IMR-90 (cell line): Measurements from ENCODE around the gene FANCD2. TPM values are rescaled to one million over a fixed set of nuclear protein-coding genes. Genes with fewer than 3 reads are reported as not detected.

ENCODE experiments used
- ATAC-seq: fragments of 200-7000 bp; cut with Tn5 transposase; 2 replicates; pipeline ENCODE4 v1.9.1; 2020; ENCODE audit warnings: low read depth, mild to moderate bottlenecking, moderate library complexity
- BruUV-seq: library from RNA; stranded (reverse); fragments of 400-500 nt; replicated peaks from 2 replicates; lab custom pipeline; 2021; lab: Mats Ljungman, UMichigan
- CTCF ChIA-PET: fragments of 300-600 bp; formaldehyde crosslinking; extraction: SDS; loops from one replicate; lab custom pipeline; 2021; ENCODE audit warnings: antibody characterized with exemption; lab: Yijun Ruan, JAX
- POLR2A ChIA-PET: fragments of 300-600 bp; sonication (Branson Sonifier 250); formaldehyde crosslinking; loops from one replicate; lab custom pipeline; 2022; ENCODE audit warnings: antibody characterized with exemption; ENCODE audit not compliant: unreplicated experiment; lab: Charles Lee
- DNase-seq: peaks from one replicate; pipeline ENCODE4 v3.0.0; 2013
- H2AFZ ChIP-seq: replicated peaks from 2 replicates; pipeline ENCODE3; 2013; ENCODE audit warnings: low read length, mild to moderate bottlenecking; ENCODE audit not compliant: poor library complexity
- H2AK5ac ChIP-seq: 2 replicates; pipeline ENCODE4 v1.6.1; 2013; ENCODE audit warnings: low read depth, low read length, inconsistent platforms
- H2AK9ac ChIP-seq: replicated peaks from 2 replicates; pipeline ENCODE3; 2013; ENCODE audit warnings: mild to moderate bottlenecking, low read depth, low read length, moderate library complexity; ENCODE audit not compliant: poor library complexity
- H2BK120ac ChIP-seq: 2 replicates; pipeline ENCODE4 v1.6.1; 2013; ENCODE audit warnings: low read depth, low read length, inconsistent platforms
- H2BK15ac ChIP-seq: 3 replicates; pipeline ENCODE4 v1.6.1; 2013; ENCODE audit warnings: low read depth, low read length, inconsistent platforms
- H2BK20ac ChIP-seq: 2 replicates; pipeline ENCODE4 v1.6.1; 2013; ENCODE audit warnings: low read depth, mild to moderate bottlenecking, inconsistent platforms, low read length, moderate library complexity
- H2BK5ac ChIP-seq: 2 replicates; pipeline ENCODE4 v1.6.1; 2013; ENCODE audit warnings: mild to moderate bottlenecking, low read depth, low read length, inconsistent platforms; ENCODE audit not compliant: poor library complexity, severe bottlenecking
- H3K14ac ChIP-seq: replicated peaks from 2 replicates; pipeline ENCODE4 v1.6.1; 2013; ENCODE audit warnings: low read depth, low read length, inconsistent platforms
- H3K18ac ChIP-seq: 2 replicates; pipeline ENCODE4 v1.6.1; 2013; ENCODE audit warnings: low read depth, low read length, control low read depth
- H3K23ac ChIP-seq: 2 replicates; pipeline ENCODE4 v1.6.1; 2013; ENCODE audit warnings: low read depth, low read length, inconsistent platforms
- H3K27ac ChIP-seq: 2 replicates; pipeline ENCODE4 v1.5.1; 2013; ENCODE audit warnings: mild to moderate bottlenecking, control low read depth, low read length; ENCODE audit not compliant: insufficient read depth
- H3K27me3 ChIP-seq: 2 replicates; pipeline ENCODE4 v1.6.1; 2013; ENCODE audit warnings: low read length; ENCODE audit not compliant: control insufficient read depth, insufficient read depth
- H3K36me3 ChIP-seq: 2 replicates; pipeline ENCODE4 v1.6.1; 2013; ENCODE audit warnings: low read length, mixed read lengths; ENCODE audit not compliant: control insufficient read depth, insufficient read depth
- H3K4ac ChIP-seq: 2 replicates; pipeline ENCODE4 v1.6.1; 2013; ENCODE audit warnings: low read depth, low read length, inconsistent platforms
- H3K4me1 ChIP-seq: 2 replicates; pipeline ENCODE4 v1.6.1; 2013; ENCODE audit warnings: low read length, mixed read lengths; ENCODE audit not compliant: control insufficient read depth, insufficient read depth
- H3K4me2 ChIP-seq: 2 replicates; pipeline ENCODE4 v1.6.1; 2013; ENCODE audit warnings: low read depth, mild to moderate bottlenecking, control low read depth, low read length, moderate library complexity
- H3K4me3 ChIP-seq: 2 replicates; pipeline ENCODE4 v1.5.1; 2013; ENCODE audit warnings: low read depth, mild to moderate bottlenecking, control low read depth, low read length, moderate library complexity; ENCODE audit not compliant: insufficient read depth
- H3K56ac ChIP-seq: 2 replicates; pipeline ENCODE4 v1.6.1; 2013; ENCODE audit warnings: low read length, inconsistent platforms; ENCODE audit not compliant: insufficient read depth; ENCODE audit errors: extremely low read depth
- H3K79me1 ChIP-seq, 2 experiments: 2 replicates each; pipeline ENCODE4 v1.6.1; 2013; ENCODE audit warnings: low read length in 2 of 2, inconsistent platforms in 1 of 2, low read depth in 1 of 2
- H3K9ac ChIP-seq: 2 replicates; pipeline ENCODE4 v1.6.1; 2013; ENCODE audit warnings: low read depth, low read length, control low read depth
- H3K9me1 ChIP-seq: 2 replicates; pipeline ENCODE4 v1.6.1; 2013; ENCODE audit warnings: low read length, inconsistent platforms; ENCODE audit not compliant: insufficient read depth
- H3K9me3 ChIP-seq: 2 replicates; pipeline ENCODE4 v1.6.1; 2013; ENCODE audit warnings: low read length; ENCODE audit not compliant: control insufficient read depth, insufficient read depth
- H4K20me1 ChIP-seq: 2 replicates; pipeline ENCODE4 v1.6.1; 2013; ENCODE audit warnings: low read length, inconsistent platforms; ENCODE audit not compliant: insufficient read depth
- H4K5ac ChIP-seq: 2 replicates; pipeline ENCODE4 v1.6.1; 2013; ENCODE audit warnings: mild to moderate bottlenecking, low read depth, low read length, control low read depth
- H4K8ac ChIP-seq, 2 experiments: 2 replicates each; pipeline ENCODE4 v1.6.1; 2013; ENCODE audit warnings: low read depth in 2 of 2, low read length in 2 of 2, control low read depth in 1 of 2, inconsistent platforms in 1 of 2
- H4K91ac ChIP-seq: 2 replicates; pipeline ENCODE4 v1.6.1; 2013; ENCODE audit warnings: low read depth, low read length, inconsistent platforms; ENCODE audit not compliant: insufficient read depth
- BHLHE40 ChIP-seq: fragments of 150-350 bp; IDR thresholded peaks from 2 replicates; pipeline ENCODE4 v1.6.1; 2016; ENCODE audit warnings: mild to moderate bottlenecking, low read depth, low read length
- CEBPB ChIP-seq: IDR thresholded peaks from 2 replicates; pipeline ENCODE4 v1.6.1; 2012; ENCODE audit warnings: low read depth, low read length, improper control_type of control experiment
- CHD1 ChIP-seq: IDR thresholded peaks from 2 replicates; pipeline ENCODE4 v1.6.1; 2012; ENCODE audit warnings: low read depth, low read length, improper control_type of control experiment
- CTCF ChIP-seq: conservative IDR thresholded peaks from 2 replicates; pipeline ENCODE4 v1.5.1; 2012; ENCODE audit warnings: mild to moderate bottlenecking, low read depth, low read length, improper control_type of control experiment
- ELK1 ChIP-seq: fragments of 150-350 bp; IDR thresholded peaks from 2 replicates; pipeline ENCODE4 v1.6.1; 2016; ENCODE audit warnings: low read depth, mild to moderate bottlenecking, low read length, moderate library complexity, borderline replicate concordance
- FOS ChIP-seq: fragments of 150-350 bp; IDR thresholded peaks from 2 replicates; pipeline ENCODE4 v1.6.1; 2016; ENCODE audit warnings: low read depth, low read length
- MAFK ChIP-seq: IDR thresholded peaks from 2 replicates; pipeline ENCODE4 v1.6.1; 2012; ENCODE audit warnings: low read depth, low read length, improper control_type of control experiment
- MAZ ChIP-seq: IDR thresholded peaks from 2 replicates; pipeline ENCODE4 v1.6.1; 2012; ENCODE audit warnings: low read depth, mild to moderate bottlenecking, low read length, improper control_type of control experiment, moderate library complexity, borderline replicate concordance
- MXI1 ChIP-seq: IDR thresholded peaks from 2 replicates; pipeline ENCODE4 v1.6.1; 2012; ENCODE audit warnings: low read depth, mild to moderate bottlenecking, low read length, moderate library complexity, borderline replicate concordance
- NFE2L2 ChIP-seq: fragments of 150-350 bp; IDR thresholded peaks from 2 replicates; pipeline ENCODE4 v1.6.1; 2016; ENCODE audit warnings: low read depth, mild to moderate bottlenecking, low read length
- POLR2A ChIP-seq: IDR thresholded peaks from 2 replicates; pipeline ENCODE4 v1.6.1; 2012; ENCODE audit warnings: mild to moderate bottlenecking, low read depth, low read length
- RAD21 ChIP-seq: IDR thresholded peaks from 2 replicates; pipeline ENCODE4 v1.6.1; 2012; ENCODE audit warnings: low read length, improper control_type of control experiment
- RCOR1 ChIP-seq: IDR thresholded peaks from 2 replicates; pipeline ENCODE4 v1.6.1; 2012; ENCODE audit warnings: mild to moderate bottlenecking, low read length, improper control_type of control experiment; ENCODE audit not compliant: insufficient replicate concordance
- RFX5 ChIP-seq: IDR thresholded peaks from 2 replicates; pipeline ENCODE4 v1.8.0; 2012; ENCODE audit warnings: low read depth, mild to moderate bottlenecking, low read length, moderate library complexity
- SMC3 ChIP-seq: fragments of 150-350 bp; IDR thresholded peaks from 2 replicates; pipeline ENCODE4 v1.6.1; 2016; ENCODE audit warnings: low read depth, mild to moderate bottlenecking, antibody characterized with exemption, low read length, moderate library complexity
- USF2 ChIP-seq: fragments of 150-350 bp; IDR thresholded peaks from 2 replicates; pipeline ENCODE4 v1.6.1; 2017; ENCODE audit warnings: mild to moderate bottlenecking, antibody characterized with exemption, low read length, low read depth
- WGBS, 2 experiments: methylation state at CpG; one replicate each; pipeline versions ENCODE4 v1.1.5 to v1.1.7; 2013; ENCODE audit warnings: missing lambda C conversion rate in 2 of 2; ENCODE audit not compliant: insufficient read length in 1 of 2; ENCODE audit errors: extremely low coverage in 2 of 2; 5-methylcytosine and 5-hydroxymethylcytosine counted together
- dilution Hi-C: fragments of 300-500 bp; cut with HindIII; formaldehyde crosslinking; loops from one replicate; pipeline ENCODE4 v1.14.3; 2018; ENCODE audit warnings: low sequenced_read_pairs; ENCODE audit not compliant: unreplicated experiment
- in situ Hi-C: fragments of 300-500 bp; cut with MboI; formaldehyde crosslinking; loops from 3 replicates; pipeline ENCODE4 v1.14.3; 2019; ENCODE audit warnings: low sequenced_read_pairs, inconsistent platforms, mixed read lengths
- intact Hi-C: fragments of 100-400 bp; cut with micrococcal nuclease; formaldehyde crosslinking; loops from 2 replicates; pipeline ENCODE4 v1.10.0; 2022
- polyA plus RNA-seq, 3 experiments: library from polyadenylated mRNA; depleted of rRNA; stranded (reverse); fragments of >200 nt; gene quantifications; 2 replicates each; pipeline ENCODE4 v1.2.3, GENCODE V29; 2012; ENCODE audit warnings: low replicate concordance in 1 of 3
- total RNA-seq: library from RNA; depleted of rRNA; stranded (reverse); fragments of >200 nt; gene quantifications from 2 replicates; pipeline ENCODE4 v1.2.3, GENCODE V29; 2012

Gene FANCD2
- total and polyA plus RNA-seq, 2 of the 4 experiments (the other 2 are of a cell fraction), result 8.9 to 19.7 TPM

GRCh38 chr3:10116928-10117327 is 90.7 kb downstream of the FANCD2 start:
- CTCF ChIA-PET, result no interaction called here
- Histone ChIP-seq H3K27me3 (no peaks in the 10 kb centered on the region), H3K18ac (no peak overlapping the region), H2BK120ac (no peak overlapping the region), H2AK5ac (no peak overlapping the region), H3K9me1 (0 out of 2 replicates have a peak, but pooled peaks cover 7% of the 10 kb centered on the region), H2AK9ac (no peak overlapping the region), H4K8ac (no peak overlapping the region), H2AFZ (no peak overlapping the region), H4K5ac (no peak overlapping the region), H3K23ac (peak overlapping the region; percentile 44; the same call in 1 of the 2 replicates), H3K14ac (no peak overlapping the region), H3K9ac (no peak overlapping the region), H3K9me3 (no peaks in the 10 kb centered on the region), H3K4me2 (peak overlapping the region; percentile 97), H2BK15ac (no peak overlapping the region), H4K20me1 (peaks cover 42% of the 10 kb centered on the region), H3K4me3 (no peak overlapping the region), H3K4me1 (peaks cover 2% of the 10 kb centered on the region; the same call in 1 of the 2 replicates), H3K56ac (no peak overlapping the region), H3K4ac (no peak overlapping the region), H2BK20ac (no peak overlapping the region), H3K36me3 (peaks cover 2% of the 10 kb centered on the region; the same call in 1 of the 2 replicates), H2BK5ac (no peak overlapping the region), H4K91ac (no peak overlapping the region), H3K27ac (no peak overlapping the region), H3K79me1 (peaks cover 18 to 36% of the 10 kb centered on the region in 2 experiments)
- BruUV-seq, result no TSS peak
- POLR2A ChIA-PET, result no interaction called here
- in situ Hi-C loops, result no loop called here
- TF ChIP-seq CTCF (no peak), ELK1 (no peak), USF2 (no peak), SMC3 (no peak), CEBPB (no peak), POLR2A (no peak), MAFK (no peak), RFX5 (no peak), MAZ (no peak), BHLHE40 (no peak), RCOR1 (no peak), CHD1 (no peak), FOS (no peak), MXI1 (no peak), NFE2L2 (no peak), RAD21 (no peak)
- ATAC-seq (no peak), DNase-seq (no peak)
- intact Hi-C loops, result loop anchor here (10.0 kb wide), 1 partner anchor 132 kb away; the partner anchor contains the start of gene EMC3
- dilution Hi-C loops, result no loop called here
- no CpG with 5 or more reads among the region's 4 CpGs for WGBS, 2 experiments
